Activated CD4-positive, alpha-beta T cell treated with anti-CD3 and anti-CD28 coated beads, Interleukin-2, amount 50 U/mL, for 1 hour (primary cell): ENCODE results near the gene NFATC1.

ENCODE experiments used
- DNase-seq: peaks from one replicate; pipeline ENCODE4 v3.0.0-alpha.2; 2020

The NFATC1 gene

DNA sequence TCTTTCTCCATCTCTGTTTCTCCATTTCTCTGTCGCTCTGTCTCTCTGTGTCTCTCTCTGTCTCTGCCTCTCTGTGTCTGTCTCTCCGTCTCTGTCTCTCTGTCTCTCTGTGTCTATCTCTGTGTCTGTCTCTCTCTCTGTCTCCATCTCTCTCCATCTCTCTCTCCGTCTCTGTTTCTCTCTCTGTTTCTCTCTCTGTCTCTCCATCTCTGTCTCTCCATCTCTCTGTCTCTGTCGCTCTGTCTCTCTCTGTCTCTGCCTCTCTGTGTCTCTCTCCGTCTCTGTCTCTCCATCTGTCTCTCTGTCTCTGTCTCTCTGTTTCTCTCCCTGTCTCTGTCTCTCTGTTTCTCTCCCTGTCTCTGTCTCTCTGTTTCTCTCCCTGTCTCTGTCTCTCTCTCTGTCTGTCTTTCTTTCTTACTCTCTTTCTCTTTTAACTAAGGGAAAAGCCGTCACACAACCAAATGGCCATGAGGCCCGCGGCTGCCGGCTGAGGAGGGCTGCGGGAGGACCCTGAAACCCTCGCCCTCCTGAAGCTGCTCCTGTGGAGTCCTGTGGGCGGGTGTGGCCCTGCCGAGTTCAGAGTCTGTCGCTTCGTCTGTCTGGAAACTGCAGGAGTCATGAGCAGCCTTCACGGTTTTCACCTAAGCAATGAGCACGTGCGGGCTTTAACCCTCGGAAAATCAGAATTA lies 29.3 kb downstream of the NFATC1 start:
- no peak for DNase-seq

DNA sequence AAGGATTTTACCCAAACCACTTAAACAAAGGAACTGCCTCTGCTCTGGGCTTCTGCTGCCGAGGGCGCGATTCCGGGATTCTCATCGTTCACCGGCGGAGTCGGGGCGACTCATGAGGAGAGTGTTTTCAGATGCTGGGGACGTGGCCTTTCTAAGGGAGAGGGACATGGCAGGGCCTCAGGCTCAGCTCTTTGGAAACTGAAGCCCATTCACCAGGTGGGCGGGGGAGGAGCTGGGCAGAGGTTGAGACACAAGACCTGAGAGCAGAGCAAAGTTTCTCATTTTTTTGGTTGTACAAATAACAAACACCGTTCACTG lies 29.8 kb downstream of the NFATC1 start:
- no peak for DNase-seq

DNA sequence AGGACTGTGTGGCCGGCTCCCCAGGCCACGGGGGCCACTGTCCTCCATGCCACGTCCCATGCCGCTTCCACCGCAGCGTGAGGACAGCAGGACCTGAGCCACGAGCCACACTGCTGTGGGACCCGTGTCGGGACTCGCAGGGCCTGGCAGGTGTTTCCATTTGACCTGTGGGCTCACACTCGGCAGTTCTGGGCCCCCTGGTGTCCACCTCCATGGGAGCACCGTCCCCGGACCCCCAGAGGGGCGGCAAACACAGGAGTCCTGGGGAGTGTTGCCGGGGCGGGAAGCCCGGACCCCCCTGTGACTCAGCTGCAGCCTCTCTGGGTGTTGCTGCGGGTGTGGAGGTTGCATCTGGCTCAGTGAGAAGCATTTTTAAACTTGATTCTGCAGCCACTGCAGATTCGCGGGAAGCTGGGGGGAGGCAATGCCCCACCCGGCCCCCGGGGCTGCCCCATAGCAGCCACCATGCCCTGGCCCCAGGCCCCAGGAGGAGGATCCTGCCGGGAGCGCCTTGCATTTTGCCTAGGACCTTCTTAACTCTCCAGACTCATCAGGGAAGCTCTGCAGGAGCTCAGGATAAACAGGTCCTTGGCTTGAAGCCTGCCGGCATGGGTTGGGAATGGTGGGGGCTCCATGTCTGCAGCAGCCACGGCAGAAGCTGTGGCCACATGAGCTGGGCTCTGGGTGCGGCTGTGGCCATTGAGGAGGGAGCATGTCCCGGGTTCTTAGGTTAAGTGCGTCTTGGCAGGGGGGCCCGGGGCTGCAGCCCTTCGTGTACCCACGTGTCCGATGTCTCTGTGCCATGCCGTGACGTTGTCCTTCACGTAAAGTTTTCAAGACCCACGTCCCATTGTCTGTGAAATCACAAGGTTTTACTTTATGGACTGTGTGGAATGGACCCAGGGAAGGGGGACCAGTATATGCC lies 30.9 kb downstream of the NFATC1 start:
- DNase-seq, result no peak

DNA sequence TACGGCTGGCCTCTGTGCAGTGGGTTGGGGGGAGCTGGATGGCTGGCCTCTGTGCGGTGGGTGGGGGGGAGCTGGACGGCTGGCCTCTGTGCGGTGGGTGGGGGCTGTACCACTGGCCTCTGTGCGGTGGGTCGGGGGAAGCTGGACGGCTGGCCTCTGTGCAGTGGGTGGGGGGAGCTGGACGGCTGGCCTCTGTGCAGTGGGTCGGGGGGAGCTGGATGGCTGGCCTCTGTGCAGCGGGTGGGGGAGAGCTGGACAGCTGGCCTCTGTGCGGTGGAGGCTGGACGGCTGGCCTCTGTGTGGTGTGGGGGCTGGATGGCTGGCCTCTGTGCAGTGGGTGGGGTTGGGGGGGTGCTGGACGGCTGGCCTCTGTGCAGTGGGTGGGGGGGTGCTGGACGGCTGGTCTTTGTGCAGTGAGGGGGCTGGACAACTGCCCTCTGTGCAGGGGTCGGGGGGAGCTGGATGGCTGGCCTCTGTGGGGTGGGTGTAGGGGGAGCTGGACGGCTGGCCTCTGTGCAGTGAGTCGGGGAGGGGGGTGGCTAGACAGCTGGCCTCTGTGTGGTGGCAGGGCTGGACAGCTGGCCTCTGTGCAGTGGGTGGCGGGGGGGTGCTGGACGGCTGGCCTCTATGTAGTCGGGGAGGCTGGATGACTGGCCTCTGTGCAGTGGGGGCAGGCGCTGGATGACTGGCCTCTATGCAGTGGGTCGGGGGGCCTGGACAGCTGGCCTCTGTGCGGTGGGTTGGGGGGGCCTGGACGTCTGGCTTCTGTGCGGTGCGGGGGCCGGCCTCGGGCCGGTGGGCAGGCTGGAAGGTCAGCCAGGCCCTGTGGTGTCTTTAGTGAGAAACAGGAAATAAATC lies 31.9 kb downstream of the NFATC1 start:
- DNase-seq, result no peak

DNA sequence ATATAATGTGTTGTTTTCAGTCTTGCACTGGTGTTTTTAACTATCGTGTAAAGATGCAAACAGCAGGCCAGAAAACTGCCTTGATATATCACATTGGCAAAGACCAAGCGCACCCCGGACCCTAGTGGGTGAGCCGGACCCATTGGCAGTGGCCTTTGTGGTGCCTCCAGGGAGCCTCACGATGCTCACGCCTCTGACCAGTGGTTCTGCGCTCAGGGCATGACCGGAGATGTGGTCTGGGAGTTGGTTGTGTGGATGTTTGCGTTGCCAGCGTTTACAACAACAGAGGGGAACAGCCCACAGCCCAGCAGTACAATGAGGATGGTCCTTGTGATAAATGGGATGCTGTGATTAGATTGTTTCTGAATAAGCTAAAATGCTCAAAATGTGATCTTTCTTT lies 32.6 kb downstream of the NFATC1 start:
- no peak for DNase-seq

DNA sequence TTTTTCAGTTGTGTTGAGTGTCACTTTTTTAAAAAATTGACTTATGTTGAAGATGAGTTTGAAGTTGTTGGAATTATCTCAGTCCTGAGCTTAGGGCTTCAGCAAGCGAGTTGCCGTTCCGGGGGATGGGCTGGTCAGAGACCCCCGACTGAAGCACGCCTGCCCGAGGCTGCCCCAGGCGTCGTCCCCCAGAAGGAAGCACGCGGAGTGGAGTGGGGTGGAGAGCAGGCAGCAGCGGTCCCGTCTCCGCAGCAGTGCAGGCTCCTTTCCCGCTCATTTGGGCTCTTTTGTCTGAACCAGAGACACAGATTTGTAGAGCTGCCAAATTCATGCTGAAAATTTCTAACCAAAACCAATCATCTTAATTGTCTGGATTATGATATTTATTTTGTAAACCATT lies 33.7 kb downstream of the NFATC1 start:
- DNase-seq, result no peak

DNA sequence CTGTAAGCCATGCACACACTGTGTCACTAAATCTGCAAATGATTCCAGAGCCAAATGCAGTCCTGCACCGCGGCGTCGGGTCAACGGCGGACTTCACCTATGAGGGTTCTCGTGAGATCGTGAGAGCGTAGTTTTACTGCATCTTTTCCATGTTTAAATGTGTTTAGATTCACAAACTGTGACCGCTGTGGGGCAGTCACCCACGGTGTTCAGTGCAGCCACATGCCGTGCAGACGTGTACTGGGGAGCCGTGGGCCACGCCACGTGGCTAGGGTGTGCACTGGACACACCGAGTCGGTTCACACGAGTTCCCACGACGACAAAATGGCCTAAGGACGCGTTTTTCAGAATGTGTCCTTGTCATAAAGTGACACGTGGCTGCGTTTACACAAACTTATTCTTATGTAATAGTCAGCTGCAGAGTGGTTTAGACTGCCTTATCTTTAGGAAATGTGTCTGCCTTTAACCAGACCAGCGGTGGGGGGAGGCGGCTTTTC lies 34.1 kb downstream of the NFATC1 start:
- DNase-seq, result no peak

DNA sequence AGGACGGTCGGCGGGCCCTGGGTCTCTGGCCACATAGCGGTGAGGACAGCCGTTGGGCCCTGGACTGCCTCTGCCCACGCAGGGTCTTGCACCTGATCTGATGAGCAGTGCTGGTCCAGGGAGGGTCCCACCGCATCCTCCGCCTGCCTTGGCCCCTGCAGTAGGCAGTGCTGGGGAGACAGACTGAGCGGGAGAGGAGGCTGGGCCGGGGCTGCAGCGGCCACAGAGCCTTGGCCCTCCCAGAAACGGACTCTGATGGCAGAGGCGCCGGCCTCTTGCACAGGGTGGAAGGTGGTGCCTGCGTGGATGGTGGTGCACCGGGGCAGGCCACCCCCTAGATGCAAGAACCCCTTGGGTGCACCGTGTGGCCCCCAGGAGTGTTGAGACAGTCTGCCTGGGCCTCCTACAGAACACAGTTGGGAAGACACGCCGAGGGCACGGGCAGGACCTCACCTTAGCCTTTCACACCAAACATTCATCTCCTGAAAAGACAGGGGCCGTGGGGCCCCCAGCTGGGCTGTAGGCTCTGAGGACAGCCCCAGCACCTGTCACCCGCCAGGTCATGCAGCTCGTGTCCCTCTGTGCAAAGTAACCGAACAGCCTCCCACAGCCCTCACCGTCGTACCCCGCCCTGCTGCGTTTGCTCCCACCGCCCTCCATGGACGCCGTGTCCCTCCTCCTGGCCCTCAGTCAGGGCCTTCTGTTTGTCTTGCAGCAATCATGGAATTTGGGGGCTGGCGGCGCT lies 36.8 kb downstream of the NFATC1 start:
- DNase-seq, result no peak

DNA sequence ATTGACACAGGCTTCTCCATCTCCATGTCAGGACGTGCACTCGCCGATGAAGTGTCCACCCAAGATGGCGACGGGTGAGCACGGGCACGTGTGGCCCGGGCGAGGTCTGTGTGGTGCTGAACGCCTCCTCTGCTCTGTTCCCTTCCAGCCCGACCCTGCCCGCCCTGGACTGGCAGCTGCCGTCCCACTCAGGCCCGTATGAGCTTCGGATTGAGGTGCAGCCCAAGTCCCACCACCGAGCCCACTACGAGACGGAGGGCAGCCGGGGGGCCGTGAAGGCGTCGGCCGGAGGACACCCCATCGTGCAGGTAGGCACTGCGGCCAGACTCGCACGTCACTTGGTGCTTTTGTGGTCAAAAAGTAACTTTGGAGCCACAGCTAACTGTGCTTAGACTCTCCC lies 37.7 kb downstream of the NFATC1 start:
- DNase-seq, result no peak

DNA sequence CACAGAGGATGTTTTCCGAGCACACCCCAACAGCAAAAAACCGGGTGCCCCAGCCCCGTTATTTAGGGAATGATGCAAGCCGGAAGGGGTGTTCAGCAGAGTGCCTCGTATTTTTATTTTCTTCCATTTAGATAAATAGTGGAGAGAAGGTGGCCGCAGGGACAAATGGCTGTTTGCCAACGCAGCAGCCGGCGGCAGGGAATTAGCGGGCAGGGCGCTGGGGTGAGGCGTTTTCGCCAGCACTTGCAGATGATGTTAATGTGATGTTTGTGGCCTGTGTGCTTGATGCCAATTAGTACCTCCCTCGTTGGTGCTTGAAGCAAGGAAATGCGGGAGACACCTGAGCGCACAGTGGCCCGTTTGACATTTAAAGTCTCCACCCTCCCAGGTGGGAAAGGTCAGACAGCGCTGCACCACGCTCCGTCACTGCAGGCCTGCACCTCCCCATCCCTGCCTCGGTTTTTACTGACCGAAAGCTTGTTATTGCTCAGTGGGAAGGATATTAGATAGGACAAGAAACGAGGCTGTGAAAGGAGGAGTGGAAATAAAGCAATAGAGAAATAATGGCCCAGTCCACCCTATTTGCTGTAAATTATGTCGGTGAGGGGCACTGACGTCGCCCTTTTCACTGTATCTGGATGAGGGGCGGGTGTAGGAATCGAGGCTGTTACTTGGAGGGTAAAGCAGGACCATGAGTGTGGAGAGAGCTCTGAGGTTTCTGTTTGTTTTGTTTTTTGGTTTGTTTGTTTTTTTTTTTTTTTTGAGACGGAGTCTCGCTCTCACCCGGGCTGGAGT lies 39.1 kb downstream of the NFATC1 start:
- DNase-seq, result no peak

DNA sequence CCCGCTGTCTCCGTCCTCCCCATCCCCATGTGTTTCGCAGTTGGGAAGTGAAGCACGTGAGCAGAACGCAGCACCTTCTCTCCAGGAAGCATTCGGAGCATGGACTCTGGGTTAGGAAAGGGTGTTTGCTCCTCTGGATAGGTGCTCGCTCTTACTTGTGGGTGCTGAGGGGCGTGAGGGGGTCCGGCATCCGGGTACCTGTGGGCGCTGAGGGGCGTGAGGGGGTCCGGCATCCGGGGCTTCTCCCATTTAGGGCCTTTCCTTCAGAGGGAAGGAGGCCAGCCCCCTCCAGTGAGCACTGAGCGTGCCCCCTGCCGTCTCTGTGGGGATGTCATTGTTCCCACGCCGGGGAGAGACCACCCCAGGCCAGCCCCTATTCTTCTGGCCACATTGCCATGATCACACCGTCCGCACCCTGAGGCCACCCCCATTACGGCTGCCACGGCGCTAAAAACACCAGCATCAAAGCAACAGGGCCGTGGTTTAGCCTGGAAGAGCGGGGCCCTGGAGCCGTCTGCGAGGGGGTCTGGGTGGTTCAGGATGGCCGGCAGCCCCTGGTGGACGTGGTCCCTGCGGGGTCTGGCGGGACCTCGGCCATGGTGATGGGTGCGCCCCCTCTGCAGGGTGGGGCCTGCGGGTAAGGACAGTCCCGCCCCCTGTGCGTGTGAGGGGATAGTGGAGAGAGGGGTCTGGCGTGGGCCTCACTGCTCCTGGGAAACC lies 41.0 kb downstream of the NFATC1 start:
- no peak for DNase-seq

DNA sequence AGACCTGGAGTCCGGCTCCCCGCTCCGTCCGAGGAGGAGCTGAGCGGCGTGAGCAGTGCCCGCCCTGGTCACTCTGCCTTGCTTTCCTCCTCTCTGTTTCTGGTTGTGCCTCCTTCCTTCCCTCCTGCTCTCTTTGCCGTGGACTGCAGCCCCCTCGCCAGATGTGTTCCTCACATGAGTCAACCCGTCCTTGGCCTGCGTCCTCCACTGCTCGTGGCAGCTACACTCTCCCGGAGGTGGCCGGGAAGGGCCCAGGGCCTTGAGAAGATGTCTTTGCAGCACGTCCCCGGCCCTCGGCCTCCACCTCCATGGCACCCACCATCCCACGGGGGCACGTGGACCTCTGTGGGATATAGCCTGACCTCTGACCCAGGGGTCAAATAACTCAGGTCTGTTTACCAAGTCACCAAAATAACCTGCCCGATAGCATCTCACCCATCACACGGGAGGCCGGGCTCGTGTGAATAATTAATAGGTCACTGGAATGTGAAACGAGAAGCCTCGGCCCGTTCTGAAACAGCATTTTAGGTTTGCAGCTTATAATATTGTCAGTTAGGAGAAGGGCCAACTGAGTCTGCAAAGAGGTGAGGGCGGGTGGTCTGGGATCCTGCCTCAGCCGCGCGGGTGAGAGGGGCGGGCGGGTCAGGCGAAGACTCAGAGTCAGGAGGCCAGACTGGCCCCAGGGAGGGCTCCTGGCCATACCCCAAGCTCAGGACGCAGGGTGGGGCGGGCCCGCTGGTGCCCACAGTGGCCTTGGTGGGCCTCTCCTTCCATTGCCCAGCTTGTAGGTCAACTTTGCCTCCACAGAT lies 42.6 kb downstream of the NFATC1 start:
- no peak for DNase-seq

DNA sequence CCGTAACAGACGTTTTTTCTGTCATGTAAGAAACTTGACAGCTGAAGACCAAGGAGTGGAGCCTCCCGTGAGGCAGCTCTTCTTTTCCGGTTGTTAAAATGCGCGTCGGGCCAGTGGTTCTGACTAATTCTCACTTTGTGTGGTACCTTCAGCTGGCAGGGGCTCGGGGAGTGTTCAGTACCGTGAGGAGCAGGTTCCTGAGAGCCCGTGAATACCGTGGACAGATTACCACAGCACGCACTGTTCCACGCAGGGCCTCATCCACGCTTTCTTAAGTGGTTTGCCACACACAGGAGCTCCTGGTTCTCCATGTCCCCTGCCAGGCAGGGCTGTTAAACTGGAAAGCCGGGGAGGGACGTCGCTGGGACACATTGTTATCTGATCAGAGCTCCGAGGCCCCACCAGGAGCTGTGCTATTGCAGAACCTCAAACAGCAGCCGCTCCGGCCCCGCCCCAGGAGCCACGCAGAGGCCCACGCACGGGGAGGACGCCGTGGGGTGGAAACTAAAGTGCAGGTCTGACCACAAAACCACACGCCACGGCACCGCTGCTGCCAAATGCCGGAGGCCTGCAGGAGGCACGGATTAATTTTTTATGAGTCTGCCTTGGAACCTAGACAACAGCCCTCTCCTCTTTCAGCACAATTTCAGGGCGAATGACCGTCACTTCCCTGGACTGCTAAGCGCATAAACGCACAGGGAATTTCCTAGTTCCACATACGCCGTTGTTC lies 43.3 kb downstream of the NFATC1 start:
- DNase-seq, result peak; percentile 52

DNA sequence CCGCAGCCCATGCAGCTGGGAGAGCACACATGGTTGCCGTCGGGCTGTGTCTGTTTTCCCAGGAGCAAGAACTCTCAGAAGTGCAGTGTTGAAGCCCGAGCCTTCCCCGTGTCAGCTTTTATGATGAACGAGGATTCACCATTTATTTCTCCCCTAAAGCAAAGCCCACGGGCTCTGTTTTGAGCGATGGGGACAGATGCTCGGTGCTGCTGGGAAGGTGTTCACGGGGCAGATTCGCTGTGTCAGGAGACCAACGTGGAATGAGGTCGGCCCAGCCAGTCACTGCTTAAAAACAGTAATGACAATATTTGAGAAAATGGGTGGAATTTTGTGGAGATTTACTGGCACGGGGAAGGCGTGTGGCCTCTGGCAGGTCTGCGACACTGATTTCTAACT lies 43.9 kb downstream of the NFATC1 start:
- no peak for DNase-seq

DNA sequence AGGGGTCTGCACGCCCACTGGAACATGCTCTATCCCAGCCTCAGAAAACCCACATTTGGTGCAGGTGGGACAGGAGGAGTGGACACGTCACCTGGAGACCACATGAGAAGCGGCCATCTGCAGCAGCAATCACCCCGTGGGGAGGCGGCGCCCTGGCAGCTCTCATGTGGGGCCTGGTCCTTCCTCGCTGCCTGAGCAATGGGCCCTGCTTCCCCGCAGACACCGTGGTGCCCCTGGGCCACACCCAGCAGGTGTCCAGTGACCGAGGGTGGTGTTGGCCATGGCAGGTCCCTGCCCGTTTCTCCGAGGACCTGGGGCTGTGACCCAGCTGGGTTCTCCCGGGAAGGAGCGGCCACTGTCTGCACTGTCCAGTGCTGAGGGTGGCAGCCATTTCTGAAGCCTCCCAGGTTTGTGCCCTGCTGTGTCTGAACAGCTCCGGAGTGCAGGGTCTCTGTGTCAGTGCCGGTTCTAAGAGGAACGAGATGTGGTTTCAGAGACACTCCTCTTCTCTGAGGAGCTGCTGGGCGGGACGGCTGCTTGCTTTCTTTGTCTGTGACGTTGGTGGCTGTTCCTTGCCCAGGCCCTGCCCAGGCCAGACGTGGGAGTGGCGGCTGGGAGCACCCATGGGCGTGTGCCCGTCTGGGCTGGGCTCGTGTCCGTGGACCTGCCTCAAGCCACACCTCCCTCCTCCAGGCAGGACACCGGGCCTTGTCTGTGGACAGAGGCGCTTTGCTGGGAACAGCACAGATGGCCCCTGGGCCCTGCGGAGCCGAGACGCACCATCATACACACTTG lies 44.8 kb downstream of the NFATC1 start:
- DNase-seq, result no peak

DNA sequence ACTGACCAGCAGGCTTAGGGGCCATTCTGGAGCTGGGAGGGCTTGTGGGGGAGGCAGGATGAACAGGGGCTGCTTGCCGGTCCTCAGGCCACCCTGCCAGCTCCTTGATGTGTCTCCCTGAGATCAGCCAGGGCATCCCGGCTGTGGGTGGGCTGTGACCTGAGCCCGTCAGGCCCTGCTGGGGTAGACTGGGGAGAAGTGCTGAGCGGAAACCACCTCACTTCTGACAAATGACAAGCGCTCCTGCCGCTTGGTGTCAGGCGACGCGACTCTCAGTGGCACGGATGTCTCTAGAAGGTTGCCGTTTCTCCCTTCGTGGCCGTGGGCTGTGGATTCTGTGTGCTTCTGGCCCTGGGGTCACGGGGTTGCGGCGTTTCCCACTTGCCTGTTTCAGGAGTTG lies 45.7 kb downstream of the NFATC1 start:
- no peak for DNase-seq

DNA sequence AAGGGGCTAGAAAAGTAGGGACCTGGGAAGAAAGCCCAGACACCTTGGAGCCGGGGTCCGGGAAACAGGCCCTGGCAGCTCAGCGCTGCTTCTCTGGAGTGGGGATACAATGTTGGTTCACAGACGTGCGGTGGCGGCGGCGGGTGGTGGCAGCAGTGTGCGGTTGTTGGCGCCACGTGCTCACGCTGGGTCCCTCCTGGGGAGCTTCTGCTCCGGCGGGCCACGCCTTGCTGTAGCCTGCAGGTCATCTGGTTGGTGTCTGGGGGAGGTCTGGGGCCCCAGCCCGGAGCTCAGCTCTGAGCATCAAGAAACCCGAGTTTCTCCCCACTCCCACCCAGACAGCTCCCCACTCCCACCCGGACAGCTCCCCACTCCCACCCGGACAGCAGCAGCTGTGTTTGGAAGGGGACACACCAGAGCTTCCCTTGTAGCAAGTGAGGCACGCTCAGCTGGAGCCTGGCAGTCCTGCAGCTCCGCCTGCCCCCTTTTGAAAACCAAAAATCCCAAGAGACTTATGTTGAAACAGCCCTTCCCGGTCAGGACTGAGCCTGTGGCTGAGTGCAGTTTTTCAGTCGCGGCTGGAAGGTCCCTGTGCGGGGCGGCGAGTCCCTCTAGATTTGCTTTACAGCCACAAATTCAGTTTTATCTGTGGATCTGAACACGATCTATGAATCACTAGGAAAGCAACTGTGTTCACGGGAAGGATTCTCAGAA lies 46.9 kb downstream of the NFATC1 start:
- no peak for DNase-seq

DNA sequence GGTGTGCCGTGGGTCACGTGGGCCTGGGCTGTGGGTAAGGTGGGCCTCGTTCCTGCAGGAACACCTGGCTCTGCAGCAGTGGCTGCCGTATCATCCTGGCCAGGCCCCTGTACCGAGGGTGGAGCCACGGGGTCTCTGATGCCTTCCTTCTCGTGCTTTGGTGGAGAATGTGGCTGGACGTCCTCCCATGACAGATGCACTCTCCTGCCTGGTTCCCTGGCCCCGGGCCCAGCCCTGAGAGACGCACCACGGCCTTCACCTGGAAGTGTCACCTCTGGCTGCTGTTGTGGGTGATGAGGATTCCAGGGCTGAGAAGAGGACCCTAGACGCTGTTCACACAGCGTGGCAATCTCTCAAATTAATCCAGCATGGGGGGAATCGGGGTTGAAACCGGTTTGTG lies 49.5 kb downstream of the NFATC1 start:
- no peak for DNase-seq
